T-helper 2 cell (primary cell): ENCODE data around the gene NXPH1.

Experiments used
- DNase-seq, 5 experiments: peaks; one replicate each; pipeline versions ENCODE4 v3.0.0 to v3.0.0-alpha.2; 2012 to 2022
- total RNA-seq, 2 donors: gene quantifications; one replicate each; lab custom pipeline; 2026; lab: John Stamatoyannopoulos, UW

NXPH1 gene
- total RNA-seq: 0 reads per million in 2 donors

DNA sequence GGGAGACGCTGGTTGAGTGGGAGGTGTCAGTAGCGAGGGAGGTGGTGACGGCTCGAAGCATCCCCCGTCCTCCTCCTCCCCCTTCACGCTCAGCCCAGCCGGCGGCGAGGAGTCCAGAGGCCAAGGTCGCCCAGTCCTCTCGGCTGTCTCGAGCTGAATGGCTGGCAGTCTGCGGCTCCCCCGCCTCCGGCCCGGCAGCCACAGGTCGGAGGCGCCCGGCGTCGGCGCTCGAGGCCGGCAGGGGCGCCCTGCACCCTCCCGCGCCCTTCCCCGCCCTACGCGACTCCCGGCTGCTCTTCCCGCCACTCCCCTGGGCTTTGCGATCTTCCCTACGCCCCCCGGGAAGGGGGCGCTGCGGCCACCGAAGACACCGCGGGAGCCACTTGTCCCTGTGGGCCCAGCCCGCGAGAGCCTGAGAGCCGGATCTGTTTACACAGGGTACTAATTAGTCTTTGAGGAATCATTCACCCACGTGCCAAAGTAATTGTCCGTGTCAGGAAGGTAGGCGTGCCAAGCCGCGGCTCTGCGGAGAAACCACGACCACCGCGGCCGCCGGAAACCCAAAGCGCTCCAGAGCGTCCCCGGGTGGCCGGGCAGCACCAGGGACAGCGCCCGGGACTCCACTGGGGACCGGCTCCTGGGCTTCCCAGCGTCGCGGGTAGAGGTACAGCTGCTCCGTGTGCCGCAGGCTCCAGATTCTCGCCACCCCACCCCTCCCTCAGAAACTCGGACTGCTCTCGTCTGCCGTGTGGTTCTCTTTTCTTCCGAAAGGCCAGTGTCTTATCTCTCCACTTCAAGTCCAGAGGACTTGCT, at the start of gene NXPH1:
TSS of gene NXPH1 (plus strand) at position 133 of the 813 bp plus-strand sequence.
- DNase-seq: peak in 1 of 5 experiments; percentile 20

GRCh38 chr7:8384901-8385300, 48.5 kb upstream of the NXPH1 start:
- peak in 1 of 5 experiments; percentile 61 for DNase-seq

DNA sequence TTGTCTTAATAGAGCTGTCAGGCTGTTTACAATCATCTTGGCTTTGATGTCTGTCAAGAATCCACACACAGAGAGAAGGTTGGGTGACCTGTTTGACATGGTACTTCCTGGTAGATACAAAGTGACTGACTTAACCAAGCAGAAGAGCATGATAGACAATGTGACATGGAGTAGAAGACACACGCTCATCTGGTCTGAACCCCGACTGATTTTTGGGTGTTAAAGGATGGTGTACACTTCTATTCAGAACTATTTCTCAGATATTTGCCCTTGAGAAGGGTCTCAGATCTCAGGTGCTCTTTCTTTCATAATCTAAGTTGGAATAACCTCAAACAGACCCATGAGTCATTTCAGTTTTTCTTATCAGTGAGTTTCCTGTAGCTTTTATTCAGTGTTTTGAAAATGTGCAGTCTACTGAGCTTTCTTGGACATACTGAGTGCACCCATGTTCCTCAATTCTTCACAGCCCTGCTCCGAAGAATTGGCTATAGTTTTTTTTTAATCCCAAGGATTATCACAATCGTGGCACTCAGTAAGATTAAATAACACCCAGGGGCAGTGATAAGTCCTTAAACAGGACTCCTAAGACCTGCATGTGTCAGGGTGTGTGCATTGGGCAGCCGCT, 46.4 kb upstream of the NXPH1 start:
- peak in 1 of 5 experiments; percentile 82 for DNase-seq

DNA sequence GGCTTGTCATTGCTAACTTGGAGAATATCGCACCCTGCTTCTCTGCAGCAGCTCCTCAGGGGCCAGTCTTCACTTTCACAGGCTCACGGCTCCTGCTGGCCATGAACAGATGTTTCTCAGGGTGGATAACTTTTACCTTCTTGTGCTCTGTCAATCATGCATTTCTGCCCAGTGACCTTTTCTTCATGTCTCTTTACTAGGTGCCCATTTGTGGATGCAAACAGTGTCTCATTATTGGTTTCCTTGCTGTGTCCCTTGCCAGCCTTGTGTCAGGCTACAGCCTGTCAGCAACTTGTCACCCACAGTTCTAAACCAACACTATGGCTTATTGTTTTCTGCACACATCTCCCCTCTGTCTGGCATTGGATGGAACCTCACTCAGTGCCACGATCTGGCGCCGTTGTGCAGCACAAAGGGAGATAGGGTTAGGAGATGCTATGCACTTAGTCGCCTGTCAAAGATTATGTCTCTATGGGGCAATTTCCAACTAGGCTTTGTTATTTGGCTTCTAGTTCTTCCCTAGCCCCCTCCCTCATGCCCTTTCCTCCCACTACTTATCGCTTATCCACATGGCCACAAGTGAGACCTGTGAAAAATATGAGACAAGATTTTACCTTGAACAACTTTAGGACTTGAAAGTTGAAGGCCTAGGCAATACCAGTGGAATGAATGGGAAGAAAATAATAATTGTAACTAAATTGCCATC, 45.7 kb upstream of the NXPH1 start:
- peak in 1 of 5 experiments; percentile 54 for DNase-seq

- DNase-seq: no peak
Measured at GRCh38 chr7:8388257-8388625, 45.2 kb upstream of the NXPH1 start.

GRCh38 chr7:8389593-8390261, 43.7 kb upstream of the NXPH1 start:
- no peak for DNase-seq

DNA sequence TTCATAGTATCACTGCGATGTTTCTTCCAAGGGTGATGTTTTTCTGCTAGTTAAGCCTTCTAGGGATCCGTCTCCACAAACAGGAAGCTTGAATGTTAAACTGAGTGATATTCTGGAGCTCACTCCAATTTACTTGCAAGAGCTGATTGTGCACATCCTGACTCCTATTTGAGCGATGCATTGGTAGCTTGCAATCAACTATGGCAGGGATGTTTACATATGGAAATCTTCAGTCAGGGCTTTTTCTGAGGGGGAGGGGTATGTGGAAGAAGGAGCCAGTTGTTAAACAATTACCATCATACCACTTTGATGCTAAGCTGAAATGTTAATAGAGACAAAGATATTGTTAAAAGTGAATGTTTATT, 43.2 kb upstream of the NXPH1 start:
- no peak for DNase-seq

GRCh38 chr7:8391353-8392062, 41.9 kb upstream of the NXPH1 start:
- DNase-seq: no peak

DNA sequence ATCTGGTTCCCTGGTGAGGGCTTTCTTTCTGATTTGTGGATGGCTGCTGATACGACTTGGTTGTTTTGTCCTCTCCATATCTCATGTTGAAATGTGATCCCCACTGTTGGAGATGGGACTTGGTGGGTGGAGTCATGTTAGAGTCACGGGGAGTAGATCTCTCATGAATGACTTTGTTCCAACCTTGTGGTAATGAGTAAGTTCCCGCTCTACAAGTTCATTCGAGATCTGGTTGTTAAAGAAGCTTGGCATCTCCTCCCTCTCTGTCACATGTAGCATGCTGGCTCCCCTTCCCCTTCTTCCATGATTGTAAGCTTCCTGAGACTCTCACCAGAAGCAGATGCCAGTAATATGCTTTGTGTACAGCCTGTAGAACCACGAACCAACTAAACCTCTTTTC, 37.1 kb upstream of the NXPH1 start:
- no peak for DNase-seq

DNA sequence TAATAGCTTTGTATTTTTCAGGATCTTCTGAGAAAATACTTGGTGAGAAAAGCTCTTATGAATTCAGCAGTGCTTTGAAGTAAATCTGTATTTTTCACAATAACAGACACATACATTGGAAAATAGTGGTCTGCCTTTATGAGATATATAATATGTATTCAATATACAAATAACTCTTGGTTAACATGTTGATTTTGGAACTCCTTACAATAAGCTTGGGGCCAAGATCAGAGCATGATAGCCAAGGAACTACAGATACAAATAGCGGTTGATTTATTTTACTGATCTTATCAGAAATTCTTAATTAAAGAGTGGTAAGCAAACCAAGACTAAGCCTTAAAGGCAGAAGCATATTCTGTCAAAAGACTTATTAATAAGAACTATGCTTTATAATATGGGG, 24.5 kb upstream of the NXPH1 start:
- DNase-seq: no peak

DNA sequence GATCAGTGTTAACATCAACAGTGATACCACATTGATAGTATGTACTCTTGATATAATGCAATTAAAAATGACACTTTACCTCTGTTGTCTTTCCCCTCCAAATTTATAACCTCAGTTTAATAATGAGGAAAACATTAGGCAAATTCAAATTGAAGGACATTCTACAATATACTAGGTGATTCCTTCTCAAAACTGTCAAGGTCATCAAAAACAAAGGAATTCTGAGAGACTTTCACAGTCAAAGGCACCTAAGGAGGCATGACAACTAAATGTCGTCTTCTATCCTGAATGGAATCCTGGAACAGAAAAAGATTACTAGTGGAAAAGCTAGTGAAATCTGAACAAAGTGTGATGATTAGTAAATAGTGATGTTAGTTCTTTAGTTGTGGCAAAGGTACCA, 22.3 kb upstream of the NXPH1 start:
- DNase-seq: no peak

- no peak for DNase-seq
Measured at GRCh38 chr7:8413600-8413999, 19.8 kb upstream of the NXPH1 start.

DNA sequence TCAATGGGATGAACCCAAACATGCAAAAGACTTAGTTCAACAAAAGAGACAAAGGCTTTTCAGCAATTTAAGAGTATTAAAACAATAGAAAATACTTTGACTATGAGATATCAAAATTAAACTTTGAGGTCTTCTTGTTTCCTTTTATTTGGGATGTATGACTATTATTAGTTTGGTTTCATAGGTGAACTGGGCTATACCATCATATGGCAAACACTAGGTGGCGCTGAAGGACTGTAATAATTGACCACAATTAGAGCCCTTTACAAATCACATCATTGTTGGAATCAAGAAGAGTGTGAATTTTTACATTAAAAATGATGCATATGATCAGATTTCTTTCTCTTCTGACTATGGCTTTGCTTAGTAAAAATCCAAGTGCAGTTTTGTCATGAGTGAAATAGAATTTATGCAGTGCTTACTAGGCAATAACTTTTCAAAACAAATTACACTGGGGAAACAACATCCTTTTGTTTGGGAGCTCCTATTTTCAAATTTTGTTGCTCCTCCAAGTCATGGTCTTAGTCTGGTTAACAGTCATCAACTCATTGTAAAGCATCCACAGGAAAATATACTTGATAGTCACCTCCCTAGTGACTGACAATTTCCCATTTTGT, 14.7 kb upstream of the NXPH1 start:
- DNase-seq: peak in 2 of 5 experiments; percentile 22 to 51

GRCh38 chr7:8422177-8422576, 11.2 kb upstream of the NXPH1 start:
- DNase-seq: no peak

DNA sequence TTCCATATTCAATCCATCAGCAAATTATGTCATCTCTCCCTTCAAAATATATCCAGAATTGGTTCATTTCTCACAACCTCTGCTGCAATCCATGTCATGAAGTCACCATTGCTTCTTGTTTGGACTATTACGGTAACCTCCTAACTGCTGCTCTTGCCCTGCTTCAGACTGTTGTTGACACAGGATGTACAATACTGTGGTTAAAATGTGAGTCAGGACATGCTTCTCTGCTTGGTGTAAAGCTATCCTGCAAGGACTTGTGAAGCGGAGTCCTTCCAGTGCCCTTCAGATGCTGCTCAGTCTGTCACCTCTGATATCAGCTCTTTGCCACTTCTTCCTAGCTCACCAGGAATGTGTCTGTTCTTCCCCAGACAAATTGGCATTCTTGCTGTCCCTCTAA, 10.4 kb upstream of the NXPH1 start:
- no peak for DNase-seq

- DNase-seq: no peak
Measured at GRCh38 chr7:8425223-8425622, 8.2 kb upstream of the NXPH1 start.

DNA sequence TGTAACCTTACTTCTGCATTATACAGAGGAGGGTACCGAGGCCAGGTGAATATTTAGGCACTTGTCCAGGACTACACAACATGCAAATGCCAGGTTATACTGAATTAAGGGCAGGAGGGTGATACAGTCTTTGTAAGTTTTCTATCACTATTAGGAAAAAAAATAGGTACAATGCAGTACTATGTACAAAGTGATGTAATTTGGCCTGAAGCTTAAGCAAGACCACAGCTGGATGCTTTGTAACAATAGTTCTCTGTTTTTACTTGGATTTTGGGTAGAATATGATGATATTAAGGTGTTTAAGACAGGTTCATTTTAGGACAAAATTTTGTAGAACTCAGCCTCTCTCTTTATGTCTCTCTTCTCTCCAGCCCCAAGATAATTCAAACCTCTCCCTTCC, 2.8 kb upstream of the NXPH1 start:
- no peak for DNase-seq

GRCh38 chr7:8434290-8435002, 1.0 kb downstream of the NXPH1 start:
- no peak for DNase-seq

DNA sequence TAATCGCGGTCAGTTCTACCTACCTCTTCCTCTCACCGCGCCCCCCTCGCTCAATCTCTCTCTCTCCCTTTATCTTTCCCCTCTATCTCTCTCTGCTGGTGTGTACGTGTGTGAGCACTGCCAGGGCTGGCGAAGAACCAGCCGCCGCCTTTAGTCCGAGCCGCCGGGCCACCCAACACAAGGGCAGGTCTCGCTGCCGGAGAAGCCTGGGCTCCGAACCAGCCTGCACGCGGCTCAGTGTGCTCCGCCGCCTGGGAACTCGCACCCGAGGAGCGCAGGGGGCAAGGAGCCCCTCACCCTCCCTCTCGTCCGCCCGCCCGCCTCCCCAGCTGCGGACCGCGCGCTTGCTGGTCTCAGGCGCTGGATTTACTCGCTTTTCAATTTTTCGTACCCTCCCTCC, 1.7 kb downstream of the NXPH1 start:
- DNase-seq: no peak

DNA sequence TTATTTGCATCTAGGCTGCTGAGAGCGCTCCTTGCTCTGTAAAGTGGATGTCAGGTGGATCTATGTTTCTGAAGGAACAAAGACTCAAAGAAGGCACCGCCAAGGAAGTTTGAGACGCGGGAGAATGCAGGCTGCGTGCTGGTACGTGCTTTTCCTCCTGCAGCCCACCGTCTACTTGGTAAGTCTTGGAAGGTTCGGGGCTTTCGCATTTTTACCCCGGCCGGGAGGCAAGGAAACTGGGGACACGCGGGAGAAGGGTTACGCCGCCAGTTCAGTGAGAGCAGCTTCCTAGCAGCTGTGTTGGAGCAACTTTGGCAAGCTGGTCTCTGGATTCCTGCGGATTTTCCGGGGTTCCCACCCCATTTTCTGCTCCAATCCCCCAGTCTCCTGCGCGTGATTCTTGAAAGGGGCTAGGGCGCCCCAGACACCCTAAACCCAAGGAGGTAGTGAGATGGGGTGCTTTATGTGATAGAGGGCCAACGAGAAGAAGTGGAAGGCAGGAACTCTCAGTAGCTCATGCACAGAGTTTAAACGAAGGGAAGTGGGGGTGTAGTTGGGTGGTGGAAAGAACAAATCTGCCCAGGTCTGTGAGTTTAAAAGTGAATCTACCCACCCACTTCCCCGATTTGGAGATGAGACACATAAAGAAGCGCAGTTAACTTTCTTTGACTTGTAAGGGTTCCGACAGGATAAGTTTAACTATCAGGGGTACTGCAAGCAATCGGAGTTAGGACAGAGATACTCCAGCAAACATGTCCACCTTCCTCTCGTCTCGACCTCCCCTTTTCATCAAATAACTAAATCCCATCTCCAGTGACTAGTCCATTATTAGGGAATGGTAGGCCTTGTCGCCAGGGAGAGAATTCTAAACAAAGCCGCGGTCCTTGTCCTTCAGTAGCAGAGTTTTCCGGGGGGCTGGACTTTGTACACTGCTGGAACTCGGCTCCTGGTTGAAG, 2.5 kb downstream of the NXPH1 start:
- no peak for DNase-seq
